ENCODE results near the gene NOC2L. TPM values are rescaled to one million over a fixed set of nuclear protein-coding genes. Genes with fewer than 3 reads are reported as not detected.

Gene NOC2L
- total and polyA plus RNA-seq, 2 donors from 2014 or later = 42.4 to 65.5 TPM

GRCh38 chr1:925561-926421 is 33.3 kb downstream of the NOC2L start:
- FAIRE-seq = no peak
- peak overlapping the region in 1 of 3 donors; percentile 46 for H3K4me3 ChIP-seq (ENCODE audit: low read length in 3 of 3)

GRCh38 chr1:924656-925560 is 34.1 kb downstream of the NOC2L start:
- Histone ChIP-seq H3K36me3 (ENCODE audit: control insufficient read depth in 2 of 3, insufficient read depth in 3 of 3, low read length in 3 of 3) (no peaks in the 10 kb centered on the region), H3K4me1 (ENCODE audit: control insufficient read depth in 2 of 3, insufficient read depth in 2 of 3, low read depth in 1 of 3, low read length in 3 of 3) (peaks cover 3 to 41% (median 4%) of the 10 kb centered on the region in 3 donors), H3K27ac (ENCODE audit: low read depth in 2 of 2, low read length in 2 of 2) (no peak overlapping the region), H3K9ac (ENCODE audit: low read length in 3 of 3) (no peak overlapping the region), H3K9me3 (ENCODE audit: control insufficient read depth in 2 of 3, insufficient read depth in 1 of 3, low read length in 3 of 3) (no peaks in the 10 kb centered on the region), H3K4me3 (ENCODE audit: low read length in 3 of 3) (peak overlapping the region in 2 of 3 donors; percentile 44 to 53), H3K27me3 (ENCODE audit: control insufficient read depth, insufficient read depth, low read length) (no peaks in the 10 kb centered on the region)
- DNase-seq (peak in 1 of 5 donors; percentile 70), FAIRE-seq (no peak)
- intact Hi-C loops (cut with DNase I) = no loop called here
- TF ChIP-seq CTCF (IDR thresholded peaks at IDR 0.05; ENCODE audit: borderline replicate concordance, extremely low read depth, insufficient read depth) = no peak

More at GRCh38 chr1:925561-926421, 33.3 kb downstream of the NOC2L start:
- Histone ChIP-seq H3K36me3 (ENCODE audit: control insufficient read depth in 2 of 3, insufficient read depth in 3 of 3, low read length in 3 of 3) (no peaks in the 10 kb centered on the region), H3K9me3 (ENCODE audit: control insufficient read depth in 2 of 3, insufficient read depth in 1 of 3, low read length in 3 of 3) (no peaks in the 10 kb centered on the region), H3K27ac (ENCODE audit: low read depth in 2 of 2, low read length in 2 of 2) (no peak overlapping the region), H3K9ac (ENCODE audit: low read length in 3 of 3) (no peak overlapping the region), H3K4me1 (ENCODE audit: control insufficient read depth in 2 of 3, insufficient read depth in 2 of 3, low read depth in 1 of 3, low read length in 3 of 3) (peaks cover 3 to 36% (median 4%) of the 10 kb centered on the region in 3 donors), H3K27me3 (ENCODE audit: control insufficient read depth, insufficient read depth, low read length) (no peaks in the 10 kb centered on the region)
- intact Hi-C loops (cut with DNase I) = no loop called here
- DNase-seq = peak in 2 of 5 donors; percentile 80 to 91
- no peak for TF ChIP-seq CTCF (IDR thresholded peaks at IDR 0.05; ENCODE audit: borderline replicate concordance, extremely low read depth, insufficient read depth)

GRCh38 chr1:923991-924655 is 34.9 kb downstream of the NOC2L start:
- H3K4me3 ChIP-seq (ENCODE audit: low read length in 3 of 3) = peak overlapping the region in 1 of 3 donors; percentile 44
- intact Hi-C loops (cut with DNase I) = no loop called here
- no peak for TF ChIP-seq CTCF (IDR thresholded peaks at IDR 0.05; ENCODE audit: borderline replicate concordance, extremely low read depth, insufficient read depth)
- no peaks in the 10 kb centered on the region for H3K36me3 ChIP-seq (ENCODE audit: control insufficient read depth in 2 of 3, insufficient read depth in 3 of 3, low read length in 3 of 3)
- peaks cover 3 to 45% (median 4%) of the 10 kb centered on the region in 3 donors for H3K4me1 ChIP-seq (ENCODE audit: control insufficient read depth in 2 of 3, insufficient read depth in 2 of 3, low read depth in 1 of 3, low read length in 3 of 3)
- no peak overlapping the region for H3K9ac ChIP-seq (ENCODE audit: low read length in 3 of 3)
- no peaks in the 10 kb centered on the region for H3K27me3 ChIP-seq (ENCODE audit: control insufficient read depth, insufficient read depth, low read length)
- no peaks in the 10 kb centered on the region for H3K9me3 ChIP-seq (ENCODE audit: control insufficient read depth in 2 of 3, insufficient read depth in 1 of 3, low read length in 3 of 3)
- DNase-seq = no peak
- no peak for FAIRE-seq
- H3K27ac ChIP-seq (ENCODE audit: low read depth in 2 of 2, low read length in 2 of 2) = no peak overlapping the region
